Mesenchymal stem cell (in vitro differentiated cells and primary cell): ENCODE data around the gene USP44.

ENCODE experiments used
- DNase-seq: peaks from one replicate; pipeline ENCODE4 v3.0.0-alpha.2; 2013
- H2AFZ ChIP-seq: one replicate; pipeline ENCODE4 v1.6.1; 2013; ENCODE audit warnings: low read depth, mild to moderate bottlenecking, control low read depth, inconsistent platforms, low read length, moderate library complexity
- H2AK5ac ChIP-seq: 2 replicates; pipeline ENCODE4 v1.6.1; 2013; ENCODE audit warnings: low read length, moderate library complexity, mild to moderate bottlenecking, inconsistent platforms; ENCODE audit not compliant: severe bottlenecking
- H2BK120ac ChIP-seq: one replicate; pipeline ENCODE4 v1.6.1; 2013; ENCODE audit warnings: low read depth, mild to moderate bottlenecking, inconsistent platforms, low read length, moderate library complexity
- H2BK12ac ChIP-seq, 2 experiments: one replicate each; pipeline ENCODE4 v1.6.1; 2013; ENCODE audit warnings: inconsistent platforms in 2 of 2, low read length in 2 of 2, mild to moderate bottlenecking in 2 of 2, moderate library complexity in 2 of 2, control low read depth in 1 of 2
- H2BK15ac ChIP-seq: one replicate; pipeline ENCODE4 v1.6.1; 2013; ENCODE audit warnings: mild to moderate bottlenecking, low read depth, inconsistent platforms; ENCODE audit not compliant: poor library complexity, severe bottlenecking
- H2BK5ac ChIP-seq: 2 replicates; pipeline ENCODE4 v1.6.1; 2013; ENCODE audit warnings: low read depth, mild to moderate bottlenecking, low read length, control low read depth, inconsistent platforms; ENCODE audit not compliant: poor library complexity, severe bottlenecking
- H3K14ac ChIP-seq, 2 experiments: one replicate each; pipeline ENCODE4 v1.6.1; 2013; ENCODE audit warnings: inconsistent platforms in 2 of 2, low read length in 2 of 2, control low read depth in 1 of 2, mild to moderate bottlenecking in 1 of 2, moderate library complexity in 1 of 2
- H3K18ac ChIP-seq, 2 experiments: one replicate each; pipeline ENCODE4 v1.6.1; 2013; ENCODE audit warnings: inconsistent platforms in 2 of 2, low read length in 2 of 2, control low read depth in 1 of 2, low read depth in 1 of 2, mild to moderate bottlenecking in 1 of 2
- H3K23ac ChIP-seq, 2 experiments: one replicate each; pipeline ENCODE4 v1.6.1; 2013; ENCODE audit warnings: inconsistent platforms in 2 of 2, low read length in 2 of 2, mild to moderate bottlenecking in 2 of 2, moderate library complexity in 2 of 2, control low read depth in 1 of 2
- H3K27ac ChIP-seq: 2 replicates; pipeline ENCODE4 v1.5.1; 2013; ENCODE audit warnings: mild to moderate bottlenecking, moderate library complexity, low read length, control low read depth, inconsistent platforms; ENCODE audit not compliant: poor library complexity, severe bottlenecking
- H3K27me3 ChIP-seq, 2 experiments: 2 replicates each; pipeline versions ENCODE4 v1.6.1 to v1.7.0; 2013; ENCODE audit warnings: low read length in 2 of 2, mild to moderate bottlenecking in 2 of 2, moderate library complexity in 2 of 2, control low read depth in 1 of 2, inconsistent platforms in 1 of 2; ENCODE audit not compliant: control insufficient read depth in 1 of 2, insufficient read depth in 1 of 2
- H3K36me3 ChIP-seq, 2 experiments: 2 replicates each; pipeline versions ENCODE4 v1.6.1 to v1.7.0; 2013; ENCODE audit warnings: low read length in 2 of 2, control low read depth in 1 of 2, inconsistent platforms in 1 of 2, low read depth in 1 of 2, mild to moderate bottlenecking in 1 of 2; ENCODE audit not compliant: insufficient read depth in 2 of 2, control insufficient read depth in 1 of 2
- H3K4ac ChIP-seq, 2 experiments: one replicate each; pipeline ENCODE4 v1.6.1; 2013; ENCODE audit warnings: inconsistent platforms in 2 of 2, low read length in 2 of 2, mild to moderate bottlenecking in 2 of 2, moderate library complexity in 2 of 2, control low read depth in 1 of 2, low read depth in 1 of 2
- H3K4me1 ChIP-seq: 2 replicates; pipeline ENCODE4 v1.6.1; 2013; ENCODE audit warnings: low read depth, low read length, control low read depth; ENCODE audit not compliant: control insufficient read depth, insufficient read depth
- H3K4me2 ChIP-seq: 2 replicates; pipeline ENCODE4 v1.6.1; 2013; ENCODE audit warnings: low read length, mild to moderate bottlenecking, inconsistent platforms; ENCODE audit not compliant: poor library complexity, severe bottlenecking
- H3K4me3 ChIP-seq, 2 experiments: 2 replicates each; pipeline versions ENCODE4 v1.5.1 to v1.7.0; 2013; ENCODE audit warnings: low read length in 2 of 2, mild to moderate bottlenecking in 2 of 2, control low read depth in 1 of 2, low read depth in 1 of 2; ENCODE audit not compliant: insufficient read depth in 1 of 2
- H3K79me1 ChIP-seq: replicated peaks from 2 replicates; pipeline ENCODE4 v1.6.1; 2013; ENCODE audit warnings: mild to moderate bottlenecking, control low read depth, low read length, inconsistent platforms; ENCODE audit not compliant: poor library complexity, severe bottlenecking
- H3K9ac ChIP-seq: 2 replicates; pipeline ENCODE4 v1.7.0; 2013; ENCODE audit warnings: mild to moderate bottlenecking, low read length, moderate library complexity
- H3K9me3 ChIP-seq: 2 replicates; pipeline ENCODE4 v1.7.0; 2013; ENCODE audit warnings: mild to moderate bottlenecking, low read length; ENCODE audit not compliant: control insufficient read depth
- H4K8ac ChIP-seq: one replicate; pipeline ENCODE4 v1.6.1; 2013; ENCODE audit warnings: inconsistent platforms, mild to moderate bottlenecking, low read length, moderate library complexity
- H4K91ac ChIP-seq: one replicate; pipeline ENCODE4 v1.6.1; 2013; ENCODE audit warnings: mild to moderate bottlenecking, low read length, inconsistent platforms
- WGBS: methylation state at CpG from one replicate; pipeline ENCODE4 v1.1.7; 2013; ENCODE audit warnings: mixed read lengths; 5-methylcytosine and 5-hydroxymethylcytosine counted together

Gene USP44

GRCh38 chr12:95553197-95553943 lies 2.1 kb upstream of the USP44 start:
- Histone ChIP-seq H3K4ac (no peak overlapping the region), H2BK120ac (no peak overlapping the region), H2BK12ac (no peak overlapping the region), H3K27me3 (peaks cover 14 to 29% of the 10 kb centered on the region in 2 experiments), H3K18ac (no peak overlapping the region), H3K4me2 (no peak overlapping the region), H4K91ac (no peak overlapping the region), H3K36me3 (no peaks in the 10 kb centered on the region), H3K23ac (no peak overlapping the region), H2AFZ (no peak overlapping the region), H2BK15ac (no peak overlapping the region), H4K8ac (no peak overlapping the region), H3K27ac (no peak overlapping the region), H3K9me3 (no peaks in the 10 kb centered on the region), H3K4me1 (peaks cover 7% of the 10 kb centered on the region), H3K9ac (no peak overlapping the region), H3K4me3 (no peak overlapping the region), H3K79me1 (no peaks in the 10 kb centered on the region), H2AK5ac (no peak overlapping the region), H3K14ac (no peak overlapping the region), H2BK5ac (no peak overlapping the region)
- 95% methylated on average over 3 of the region's 5 CpGs for WGBS
- DNase-seq = no peak

- Histone ChIP-seq H3K14ac (no peak overlapping the region), H2AK5ac (no peak overlapping the region), H3K4me2 (no peak overlapping the region), H2BK12ac (no peak overlapping the region), H3K9me3 (no peaks in the 10 kb centered on the region), H2AFZ (no peak overlapping the region), H3K79me1 (no peaks in the 10 kb centered on the region), H4K91ac (no peak overlapping the region), H3K9ac (no peak overlapping the region), H3K27me3 (peaks cover 22 to 29% of the 10 kb centered on the region in 2 experiments), H2BK120ac (no peak overlapping the region), H2BK15ac (no peak overlapping the region), H3K4me1 (peaks cover 12% of the 10 kb centered on the region), H2BK5ac (no peak overlapping the region), H3K27ac (no peak overlapping the region), H3K36me3 (no peaks in the 10 kb centered on the region), H3K4me3 (no peak overlapping the region), H3K4ac (no peak overlapping the region), H4K8ac (no peak overlapping the region), H3K23ac (no peak overlapping the region), H3K18ac (no peak overlapping the region)
- WGBS = 44% methylated on average over 2 of the region's 7 CpGs
- DNase-seq = no peak
Measured at GRCh38 chr12:95551913-95552516, 739 bp upstream of the USP44 start.

GRCh38 chr12:95549392-95550084 lies 1.7 kb downstream of the USP44 start:
- no peak overlapping the region for H3K9ac ChIP-seq
- WGBS = 78% methylated on average over 10 of the region's 12 CpGs
- no peak overlapping the region for H2AK5ac ChIP-seq
- H4K8ac ChIP-seq = no peak overlapping the region
- H3K4ac ChIP-seq = no peak overlapping the region
- no peaks in the 10 kb centered on the region for H3K36me3 ChIP-seq
- H2BK5ac ChIP-seq = no peak overlapping the region
- DNase-seq = no peak
- H3K9me3 ChIP-seq = no peaks in the 10 kb centered on the region
- no peak overlapping the region for H2AFZ ChIP-seq
- H3K18ac ChIP-seq = no peak overlapping the region
- peak overlapping the region in 1 of 2 experiments; percentile 82 for H3K4me3 ChIP-seq
- no peak overlapping the region for H3K23ac ChIP-seq
- H3K27me3 ChIP-seq = peaks cover 27 to 29% of the 10 kb centered on the region in 2 experiments
- no peak overlapping the region for H3K27ac ChIP-seq
- no peak overlapping the region for H3K14ac ChIP-seq
- no peak overlapping the region for H2BK120ac ChIP-seq
- peaks cover 12% of the 10 kb centered on the region for H3K4me1 ChIP-seq
- no peak overlapping the region for H4K91ac ChIP-seq
- no peaks in the 10 kb centered on the region for H3K79me1 ChIP-seq
- no peak overlapping the region for H2BK15ac ChIP-seq
- H3K4me2 ChIP-seq = no peak overlapping the region
- H2BK12ac ChIP-seq = no peak overlapping the region
